Prostate gland (tissue), 2 donors: ENCODE measurements around the gene ALS2CL. TPM values are rescaled to one million over a fixed set of nuclear protein-coding genes. Genes with fewer than 3 reads are reported as not detected.

Experiments
- DNase-seq: peaks from one replicate; pipeline ENCODE4 v3.0.0-alpha.2; 2019; ENCODE audit warnings: low spot score
- H3K27ac ChIP-seq, 2 donors: fragments of 200-600 bp; sonication (generic); 2 replicates each; pipeline ENCODE4 v1.5.1; 2017 to 2019
- H3K27me3 ChIP-seq: fragments of 200-600 bp; sonication (generic); replicated peaks from 2 replicates; pipeline ENCODE4 v1.5.1; 2019; ENCODE audit not compliant: insufficient read depth
- H3K36me3 ChIP-seq, 2 donors: fragments of 200-600 bp; sonication (generic); 1 replicate in 1 of 2; 2 replicates in 1 of 2; pipeline versions ENCODE4 v1.5.1 to v1.8.1; 2017 to 2019
- H3K4me1 ChIP-seq: fragments of 200-600 bp; sonication (generic); replicated peaks from 2 replicates; pipeline ENCODE4 v1.5.1; 2019
- H3K4me3 ChIP-seq, 2 donors: fragments of 200-600 bp; sonication (generic); 2 replicates each; pipeline ENCODE4 v1.5.1; 2017 to 2019
- H3K9me3 ChIP-seq: fragments of 200-600 bp; sonication (generic); 2 replicates; pipeline ENCODE4 v1.5.1; 2017
- CTCF ChIP-seq, 4 experiments: fragments of 200-600 bp in 2 of 4; fragments of 450-650 bp in 2 of 4; sonication (generic) in 2 of 4; IDR thresholded peaks; 1 replicate in 3 of 4; 2 replicates in 1 of 4; pipeline ENCODE4 v1.5.1; 2016 to 2019; ENCODE audit warnings: antibody characterized with exemption in 4 of 4, mild to moderate bottlenecking in 2 of 4, moderate library complexity in 2 of 4
- POLR2A ChIP-seq: fragments of 450-650 bp; IDR thresholded peaks from one replicate; pipeline ENCODE4 v1.6.1; 2016; ENCODE audit warnings: antibody characterized with exemption, mild to moderate bottlenecking
- POLR2AphosphoS5 ChIP-seq: sonication (generic); formaldehyde crosslinking; IDR thresholded peaks from one replicate; pipeline ENCODE4 v1.6.1; 2017; ENCODE audit warnings: antibody characterized with exemption
- WGBS: methylation state at CpG from one replicate; pipeline ENCODE4 v1.1.5; 2018; 5-methylcytosine and 5-hydroxymethylcytosine counted together
- intact Hi-C: fragments of 100-400 bp; cut with DNase I; formaldehyde crosslinking; loops from one replicate; pipeline ENCODE4 v1.14.2; 2022
- total RNA-seq, 2 donors: library from RNA; depleted of rRNA; stranded (reverse); fragments of >200 nt; gene quantifications; one replicate each; pipeline ENCODE4 v1.1.0, GENCODE V29; 2016

ALS2CL gene
- total RNA-seq, 2 donors from 2014 or later, result 8.1 to 18.9 TPM

- H3K36me3 ChIP-seq, result no peaks in the 10 kb centered on the region
- TF ChIP-seq POLR2A (no peak), CTCF (IDR thresholded peaks at IDR 0.05) (no peak), POLR2AphosphoS5 (no peak)
- H3K4me1 ChIP-seq, result no peaks in the 10 kb centered on the region
- no peaks in the 10 kb centered on the region for H3K9me3 ChIP-seq
- H3K27ac ChIP-seq, result no peak overlapping the region
- 92% methylated on average over 9 of the region's 9 CpGs for WGBS
- H3K27me3 ChIP-seq, result no peaks in the 10 kb centered on the region
- DNase-seq, result no peak
- H3K4me3 ChIP-seq, result no peak overlapping the region
- intact Hi-C loops, result no loop called here
Observed at GRCh38 chr3:46685446-46685845, 8.0 kb downstream of the ALS2CL start.

DNA sequence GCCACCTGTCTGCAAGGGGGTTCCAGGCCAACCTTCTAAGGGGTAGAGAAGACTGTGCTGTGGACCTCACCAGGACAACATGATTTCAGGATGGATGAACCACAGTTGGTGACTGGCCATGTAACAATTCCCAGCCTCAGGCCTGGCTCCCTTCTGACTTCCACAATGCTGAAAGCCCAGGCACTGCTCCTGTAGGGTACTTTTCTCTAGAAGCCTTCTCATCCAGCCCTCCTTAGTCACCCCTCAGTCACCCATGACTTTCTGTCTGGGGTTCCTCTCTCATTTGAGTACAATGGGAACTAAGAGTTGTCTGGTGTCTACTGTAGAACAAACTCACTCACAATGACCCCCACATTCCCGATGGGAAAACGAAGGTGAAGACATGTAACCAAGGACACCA lies 8.6 kb downstream of the ALS2CL start:
- Histone ChIP-seq H3K36me3 (no peaks in the 10 kb centered on the region), H3K27ac (no peak overlapping the region), H3K9me3 (no peaks in the 10 kb centered on the region), H3K4me1 (no peaks in the 10 kb centered on the region), H3K4me3 (no peak overlapping the region), H3K27me3 (no peaks in the 10 kb centered on the region)
- TF ChIP-seq POLR2A (no peak), POLR2AphosphoS5 (no peak), CTCF (IDR thresholded peaks at IDR 0.05) (no peak)
- intact Hi-C loops, result no loop called here
- no peak for DNase-seq
- 100% methylated on average over 2 of the region's 2 CpGs for WGBS

GRCh38 chr3:46682974-46683373 lies 10.5 kb downstream of the ALS2CL start:
- H3K27ac ChIP-seq, result no peak overlapping the region
- DNase-seq, result no peak
- no peak overlapping the region for H3K4me3 ChIP-seq
- WGBS, result 85% methylated on average over 7 of the region's 11 CpGs
- no peaks in the 10 kb centered on the region for H3K36me3 ChIP-seq
- H3K9me3 ChIP-seq, result no peaks in the 10 kb centered on the region
- H3K4me1 ChIP-seq, result no peaks in the 10 kb centered on the region
- no peaks in the 10 kb centered on the region for H3K27me3 ChIP-seq
- intact Hi-C loops, result no loop called here
- no peak for TF ChIP-seq POLR2AphosphoS5
- no peak for TF ChIP-seq POLR2A
- no peak for TF ChIP-seq CTCF (IDR thresholded peaks at IDR 0.05)

DNA sequence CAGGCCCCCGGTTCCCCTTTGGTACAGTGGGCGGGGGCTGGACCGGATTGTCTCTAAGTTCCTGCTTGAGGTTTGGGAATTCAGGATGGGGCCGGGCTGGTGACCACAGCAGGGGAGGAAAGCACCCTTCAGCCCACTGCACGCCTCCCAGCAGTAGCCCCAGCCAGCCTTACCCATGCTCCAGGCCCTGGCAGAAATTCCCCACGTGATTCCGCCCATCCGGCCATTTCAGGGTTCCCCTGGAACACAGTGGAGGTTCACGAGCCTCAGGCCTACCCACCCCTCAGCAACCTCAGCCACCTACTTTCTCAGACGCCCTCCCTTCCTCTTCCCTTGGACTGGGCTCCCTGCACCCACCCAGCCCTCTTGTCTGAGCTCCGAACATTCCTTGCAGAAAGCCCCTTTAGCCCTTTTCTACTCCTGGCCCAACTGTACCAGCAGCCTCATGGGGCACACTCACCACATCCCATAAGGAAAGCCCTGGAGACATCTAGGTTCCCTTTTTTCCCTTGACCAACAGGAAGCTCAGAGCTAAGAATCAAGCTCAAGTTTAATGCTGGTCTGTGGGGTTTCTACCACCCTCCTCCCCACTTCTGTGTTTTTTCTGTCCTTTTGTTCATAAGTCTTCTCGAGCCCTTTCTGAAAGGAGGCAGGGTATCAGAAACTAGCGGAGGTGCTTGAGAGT lies 11.5 kb downstream of the ALS2CL start:
- no peaks in the 10 kb centered on the region for H3K9me3 ChIP-seq
- H3K4me1 ChIP-seq, result no peaks in the 10 kb centered on the region
- H3K36me3 ChIP-seq, result no peaks in the 10 kb centered on the region
- no peak overlapping the region for H3K4me3 ChIP-seq
- DNase-seq, result no peak
- H3K27me3 ChIP-seq, result no peaks in the 10 kb centered on the region
- no peak overlapping the region for H3K27ac ChIP-seq
- intact Hi-C loops, result no loop called here
- TF ChIP-seq POLR2A (no peak), POLR2AphosphoS5 (no peak), CTCF (IDR thresholded peaks at IDR 0.05) (no peak)
- WGBS, result 71% methylated on average over 13 of the region's 13 CpGs

DNA sequence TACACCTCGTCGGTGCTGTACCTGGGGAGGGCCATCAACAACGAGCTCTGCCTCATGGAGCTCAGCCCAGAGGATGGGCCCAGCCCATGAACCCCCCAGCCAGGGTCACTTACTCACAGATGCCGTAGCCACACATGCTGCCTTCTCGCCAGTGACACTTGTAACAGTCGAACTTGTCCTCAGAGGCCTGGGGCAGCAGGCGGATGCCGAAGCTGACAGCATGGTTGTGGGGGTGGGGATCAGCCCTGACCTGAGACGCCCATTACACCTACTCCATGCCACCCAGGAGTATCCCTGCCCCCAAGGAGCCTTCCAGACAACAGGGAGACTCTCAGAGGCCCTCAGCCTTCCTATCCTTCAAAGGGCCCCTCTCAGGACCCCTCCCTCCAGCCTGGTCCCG lies 12.1 kb downstream of the ALS2CL start:
- no peak for DNase-seq
- no peaks in the 10 kb centered on the region for H3K9me3 ChIP-seq
- TF ChIP-seq POLR2A (no peak), CTCF (IDR thresholded peaks at IDR 0.05) (no peak), POLR2AphosphoS5 (no peak)
- 91% methylated on average over 10 of the region's 10 CpGs for WGBS
- H3K4me3 ChIP-seq, result no peak overlapping the region
- no peaks in the 10 kb centered on the region for H3K4me1 ChIP-seq
- no peaks in the 10 kb centered on the region for H3K27me3 ChIP-seq
- no peak overlapping the region for H3K27ac ChIP-seq
- H3K36me3 ChIP-seq, result no peaks in the 10 kb centered on the region
- intact Hi-C loops, result no loop called here
